Peyer's patch (tissue), 4 donors: ENCODE results near the gene IFT88.

Experiments
- POLR2A ChIP-seq, 2 donors: fragments of 450-650 bp; IDR thresholded peaks; one replicate each; pipeline ENCODE4 v1.5.1; 2017; ENCODE audit warnings: antibody characterized with exemption in 2 of 2, mild to moderate bottlenecking in 2 of 2, moderate library complexity in 2 of 2
- TF ChIP-seq, protein P1 (sequence below), 6 experiments: fragments of 450-650 bp in 4 of 6; fragments of 200-600 bp in 2 of 6; sonication (generic) in 1 of 6; IDR thresholded peaks; one replicate each; pipeline ENCODE4 v1.5.1; 2017 to 2019; ENCODE audit warnings: antibody characterized with exemption in 6 of 6, mild to moderate bottlenecking in 3 of 6, moderate library complexity in 1 of 6

DNA sequence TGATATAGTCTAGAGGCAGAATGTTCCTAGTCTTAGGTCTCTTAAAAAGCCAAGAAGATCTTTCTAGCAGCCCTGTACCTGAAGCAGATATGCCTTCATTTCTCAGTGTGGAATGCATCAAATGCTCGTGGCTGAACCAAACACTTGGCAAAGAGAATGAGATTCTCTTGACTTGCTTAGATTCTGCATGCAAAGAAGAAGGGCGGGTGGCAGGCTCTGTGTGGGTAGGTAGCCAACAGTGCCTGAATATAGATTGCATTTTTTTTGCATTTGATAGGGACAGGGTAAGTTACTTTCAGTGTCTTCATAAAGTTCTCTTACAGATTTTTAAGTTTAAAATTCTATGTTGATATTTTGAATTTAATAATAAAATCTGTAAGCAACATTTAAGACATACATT lies 27.3 kb downstream of the IFT88 start:
- TF ChIP-seq, protein P1, sequence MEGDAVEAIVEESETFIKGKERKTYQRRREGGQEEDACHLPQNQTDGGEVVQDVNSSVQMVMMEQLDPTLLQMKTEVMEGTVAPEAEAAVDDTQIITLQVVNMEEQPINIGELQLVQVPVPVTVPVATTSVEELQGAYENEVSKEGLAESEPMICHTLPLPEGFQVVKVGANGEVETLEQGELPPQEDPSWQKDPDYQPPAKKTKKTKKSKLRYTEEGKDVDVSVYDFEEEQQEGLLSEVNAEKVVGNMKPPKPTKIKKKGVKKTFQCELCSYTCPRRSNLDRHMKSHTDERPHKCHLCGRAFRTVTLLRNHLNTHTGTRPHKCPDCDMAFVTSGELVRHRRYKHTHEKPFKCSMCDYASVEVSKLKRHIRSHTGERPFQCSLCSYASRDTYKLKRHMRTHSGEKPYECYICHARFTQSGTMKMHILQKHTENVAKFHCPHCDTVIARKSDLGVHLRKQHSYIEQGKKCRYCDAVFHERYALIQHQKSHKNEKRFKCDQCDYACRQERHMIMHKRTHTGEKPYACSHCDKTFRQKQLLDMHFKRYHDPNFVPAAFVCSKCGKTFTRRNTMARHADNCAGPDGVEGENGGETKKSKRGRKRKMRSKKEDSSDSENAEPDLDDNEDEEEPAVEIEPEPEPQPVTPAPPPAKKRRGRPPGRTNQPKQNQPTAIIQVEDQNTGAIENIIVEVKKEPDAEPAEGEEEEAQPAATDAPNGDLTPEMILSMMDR (IDR thresholded peaks at IDR 0.05), result no peak
- no peak for TF ChIP-seq POLR2A (IDR thresholded peaks at IDR 0.05)
